K562 (cell line): Measurements from ENCODE around the gene TNNT2. TPM values are rescaled to one million over a fixed set of nuclear protein-coding genes. Genes with fewer than 3 reads are reported as not detected.

Experiments
- ATAC-seq: fragments of 200-7000 bp; cut with Tn5 transposase; 3 replicates; pipeline ENCODE4 v1.9.1; 2020; ENCODE audit warnings: moderate library complexity
- BruUV-seq: library from RNA; stranded (reverse); fragments of 400-500 nt; replicated peaks from 2 replicates; lab custom pipeline; 2021; lab: Mats Ljungman, UMichigan
- CTCF ChIA-PET: fragments of 300-600 bp; formaldehyde crosslinking; extraction: SDS; loops from one replicate; lab custom pipeline; 2021; ENCODE audit warnings: low intra/inter-chr PET ratio; lab: Yijun Ruan, JAX
- POLR2A ChIA-PET: fragments of 300-600, 350-650 bp; sonication (Branson Sonifier 250); formaldehyde crosslinking; extraction: SDS; loops from one replicate; lab custom pipeline; 2021; ENCODE audit warnings: antibody characterized with exemption, inconsistent platforms; lab: Yijun Ruan, JAX
- DNase-seq, 4 experiments: peaks; one replicate each; pipeline versions ENCODE4 v3.0.0 to v3.0.0-alpha.2; 2011 to 2018; ENCODE audit warnings: low spot score in 3 of 4, mixed read lengths in 3 of 4; ENCODE audit errors: extremely low read depth in 1 of 4
- FAIRE-seq: peaks from 2 replicates; lab custom pipeline; 2011; peaks lifted over from hg19 to GRCh38; lab: Jason Lieb, UNC
- H2AFZ ChIP-seq: 2 replicates; pipeline ENCODE4 v1.6.0; 2011; ENCODE audit warnings: low read depth, low read length, control low read depth, inconsistent platforms
- H3K27ac ChIP-seq: fragments of 200-600 bp; 3 replicates; pipeline ENCODE4 v1.8.0; 2011; ENCODE audit warnings: low read depth, mild to moderate bottlenecking, control low read depth, inconsistent platforms, low read length, moderate library complexity, mixed read lengths; ENCODE audit errors: extremely low read depth
- H3K27me3 ChIP-seq, 2 experiments: fragments of 300-600 bp in 1 of 2; 2 replicates in 1 of 2; 3 replicates in 1 of 2; pipeline versions ENCODE4 v1.6.0 to v1.8.0; 2011; ENCODE audit warnings: inconsistent platforms in 2 of 2, low read length in 2 of 2, mild to moderate bottlenecking in 1 of 2, mixed read lengths in 1 of 2, moderate library complexity in 1 of 2; ENCODE audit not compliant: control insufficient read depth in 2 of 2, insufficient read depth in 2 of 2
- H3K36me3 ChIP-seq: fragments of 300-600 bp; 3 replicates; pipeline ENCODE4 v1.8.0; 2011; ENCODE audit warnings: mild to moderate bottlenecking, low read length, inconsistent platforms; ENCODE audit not compliant: control insufficient read depth, insufficient read depth
- H3K4me1 ChIP-seq, 2 experiments: fragments of 200-600 bp in 1 of 2; replicated peaks in 1 of 2; 2 replicates in 1 of 2; 3 replicates in 1 of 2; pipeline versions ENCODE4 v1.5.1 to v1.8.0; 2011; ENCODE audit warnings: inconsistent platforms in 2 of 2, low read length in 2 of 2, mild to moderate bottlenecking in 1 of 2, mixed read lengths in 1 of 2, moderate library complexity in 1 of 2; ENCODE audit not compliant: control insufficient read depth in 2 of 2, insufficient read depth in 2 of 2
- H3K4me2 ChIP-seq: 2 replicates; pipeline ENCODE4 v1.6.1; 2011; ENCODE audit warnings: low read length, control low read depth, inconsistent platforms, mixed read lengths; ENCODE audit not compliant: insufficient read depth
- H3K4me3 ChIP-seq: fragments of 200-600 bp; sonication (generic), shearing (Covaris generic); 2 replicates; pipeline ENCODE4 v1.5.1; 2016; ENCODE audit warnings: control low read depth, inconsistent platforms
- H3K79me2 ChIP-seq: fragments of 200-600 bp; 3 replicates; pipeline ENCODE4 v1.8.0; 2011; ENCODE audit warnings: low read length, inconsistent platforms; ENCODE audit not compliant: control insufficient read depth, insufficient read depth
- H3K9ac ChIP-seq, 2 experiments: 2 replicates each; pipeline versions ENCODE4 v1.6.0 to v1.6.1; 2011; ENCODE audit warnings: low read depth in 2 of 2, low read length in 2 of 2, control low read depth in 1 of 2, inconsistent platforms in 1 of 2, mild to moderate bottlenecking in 1 of 2, mixed read lengths in 1 of 2; ENCODE audit not compliant: insufficient read depth in 1 of 2
- H3K9me1 ChIP-seq: one replicate; pipeline ENCODE4 v1.6.0; 2011; ENCODE audit warnings: inconsistent platforms, mild to moderate bottlenecking, low read length, moderate library complexity; ENCODE audit not compliant: control insufficient read depth, insufficient read depth
- H3K9me3 ChIP-seq: replicated peaks from 2 replicates; pipeline ENCODE4 v1.5.1; 2011; ENCODE audit warnings: low read depth, low read length, inconsistent platforms; ENCODE audit not compliant: control insufficient read depth, insufficient read depth
- H4K20me1 ChIP-seq: replicated peaks from 2 replicates; pipeline ENCODE4 v1.6.1; 2011; ENCODE audit warnings: low read length, inconsistent platforms, mixed read lengths; ENCODE audit not compliant: control insufficient read depth, insufficient read depth
- CREB1 ChIP-seq, 2 experiments: sonication (generic) in 1 of 2; formaldehyde crosslinking in 1 of 2; IDR thresholded peaks; 2 replicates each; pipeline versions ENCODE4 v1.6.1 to v1.8.0; 2012 to 2022; ENCODE audit warnings: inconsistent platforms in 1 of 2, mild to moderate bottlenecking in 1 of 2, missing genetic modification reagents in 1 of 2, moderate library complexity in 1 of 2
- FOXA3 ChIP-seq, 2 experiments: fragments of 450-650 bp in 1 of 2; sonication (generic) in 1 of 2; formaldehyde crosslinking; IDR thresholded peaks in 1 of 2; conservative IDR thresholded peaks in 1 of 2; 2 replicates each; pipeline versions ENCODE4 v1.4.0 to v1.8.0; 2020 to 2022; ENCODE audit warnings: mild to moderate bottlenecking in 2 of 2, missing genetic modification reagents in 1 of 2
- LARP7 ChIP-seq: fragments of 450-650 bp; IDR thresholded peaks from 2 replicates; pipeline ENCODE4 v1.6.1; 2016
- MCM7 ChIP-seq, 2 experiments: fragments of 450-650 bp; IDR thresholded peaks; 2 replicates each; pipeline ENCODE4 v1.6.1; 2016 to 2018
- NFE2L1 ChIP-seq: fragments of 450-650 bp; IDR thresholded peaks from 2 replicates; pipeline ENCODE4 v1.6.1; 2016; ENCODE audit warnings: missing genetic modification characterization, low read depth, mild to moderate bottlenecking, missing compliant biosample characterization, moderate library complexity, borderline replicate concordance
- SMAD4 ChIP-seq: fragments of 250-450 bp; sonication (Bioruptor Pico); conservative IDR thresholded peaks from 2 replicates; pipeline ENCODE4 v1.8.0; 2021; ENCODE audit warnings: inconsistent platforms, mild to moderate bottlenecking, moderate library complexity
- TAF7 ChIP-seq: fragments of 450-650 bp; IDR thresholded peaks from 2 replicates; pipeline ENCODE4 v1.6.1; 2016; ENCODE audit warnings: missing genetic modification characterization, missing compliant biosample characterization
- TFAM ChIP-seq: fragments of 250-450 bp; sonication (Bioruptor Pico); conservative IDR thresholded peaks from 2 replicates; pipeline ENCODE4 v1.5.0; 2021; ENCODE audit warnings: mild to moderate bottlenecking, moderate library complexity
- ZNF12 ChIP-seq: sonication (generic); formaldehyde crosslinking; IDR thresholded peaks from 2 replicates; pipeline ENCODE4 v1.4.0; 2020; ENCODE audit warnings: mild to moderate bottlenecking, missing genetic modification reagents
- ZNF263 ChIP-seq: sonication (generic); formaldehyde crosslinking; IDR thresholded peaks from 2 replicates; pipeline ENCODE4 v1.8.0; 2022; ENCODE audit warnings: mild to moderate bottlenecking, missing genetic modification reagents, borderline replicate concordance
- ZNF395 ChIP-seq: fragments of 200-800 bp; sonication (Bioruptor generic); IDR thresholded peaks from 2 replicates; pipeline ENCODE4 v1.6.1; 2017; ENCODE audit warnings: missing genetic modification characterization, missing compliant biosample characterization
- ZNF512 ChIP-seq: IDR thresholded peaks from 2 replicates; pipeline ENCODE4 v1.6.1; 2016; ENCODE audit warnings: missing genetic modification characterization, missing compliant biosample characterization
- WGBS: fragments of 100-300 bp; shearing (Covaris generic); methylation state at CpG from one replicate; pipeline ENCODE4 v1.1.6; 2016; ENCODE audit warnings: low coverage, mixed read lengths; ENCODE audit not compliant: insufficient coverage; ENCODE audit errors: missing lambda C conversion rate; 5-methylcytosine and 5-hydroxymethylcytosine counted together
- in situ Hi-C: fragments of 300-500 bp; cut with MboI; formaldehyde crosslinking; loops from 4 replicates; pipeline ENCODE4 v1.15.0; 2018; ENCODE audit warnings: inconsistent platforms, mixed read lengths
- intact Hi-C: fragments of 100-400 bp; cut with micrococcal nuclease; formaldehyde crosslinking; loops from 2 replicates; pipeline ENCODE4 v1.14.2; 2022
- polyA plus RNA-seq, 8 experiments: library from polyadenylated mRNA; depleted of rRNA in 4 of 8; stranded (reverse) in 5 of 8; unstranded in 3 of 8; fragments of >200 nt; fragmentation: Nextera tagmentation in 2 of 8; fragmentation: Illumina TruSeq in 1 of 8; extraction: Ambion mirVana in 2 of 8; extraction: Trizol in 1 of 8; gene quantifications; 2 replicates each; pipeline versions ENCODE4 v1.2.1 to v1.2.3, GENCODE V29; 2011 to 2014; ENCODE audit warnings: inconsistent platforms in 1 of 8, missing spikeins in 1 of 8
- total RNA-seq, 7 experiments: library from RNA; depleted of rRNA in 6 of 7; stranded (reverse); fragments of >200 nt in 6 of 7; fragmentation: Illumina TruSeq in 2 of 7; extraction: Trizol in 2 of 7; gene quantifications; 2 replicates each; pipeline versions ENCODE4 v1.2.1 to v1.2.3, GENCODE V29; 2011 to 2021; ENCODE audit warnings: low replicate concordance in 1 of 7

TNNT2 gene
- total and polyA plus RNA-seq, 9 of the 15 experiments (the other 6 are each of a cell fraction or from before 2014, with no cell fraction given), result not detected

DNA sequence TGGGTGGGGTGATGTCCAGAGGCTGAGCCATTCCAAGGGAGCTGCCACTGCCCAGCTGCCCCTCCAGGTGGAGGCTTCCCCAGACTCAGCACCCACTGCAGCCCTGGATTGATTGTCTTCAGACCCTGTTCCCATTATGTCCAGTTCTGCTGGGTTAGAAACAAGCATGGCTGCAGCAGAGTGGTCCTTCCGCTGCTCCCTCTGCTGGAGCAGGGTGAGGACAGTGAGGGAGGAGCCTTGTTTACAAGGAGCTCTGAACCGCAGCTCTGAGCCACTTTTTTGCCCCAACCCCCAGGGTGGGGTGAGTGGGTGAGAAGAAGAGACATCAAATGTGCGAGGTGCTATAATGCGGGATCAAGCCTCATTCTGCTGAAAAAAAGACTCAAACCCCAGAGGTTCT, 2.3 kb downstream of the TNNT2 start (continued):
- TF ChIP-seq FOXA3 (CRISPR knock-in tag; conservative IDR thresholded peaks at IDR 0.05 in 1 of 2, IDR thresholded peaks at IDR 0.05 in 1 of 2) (peak; percentile 63 to 96), ZNF263 (CRISPR knock-in tag) (peak; percentile 96)

DNA sequence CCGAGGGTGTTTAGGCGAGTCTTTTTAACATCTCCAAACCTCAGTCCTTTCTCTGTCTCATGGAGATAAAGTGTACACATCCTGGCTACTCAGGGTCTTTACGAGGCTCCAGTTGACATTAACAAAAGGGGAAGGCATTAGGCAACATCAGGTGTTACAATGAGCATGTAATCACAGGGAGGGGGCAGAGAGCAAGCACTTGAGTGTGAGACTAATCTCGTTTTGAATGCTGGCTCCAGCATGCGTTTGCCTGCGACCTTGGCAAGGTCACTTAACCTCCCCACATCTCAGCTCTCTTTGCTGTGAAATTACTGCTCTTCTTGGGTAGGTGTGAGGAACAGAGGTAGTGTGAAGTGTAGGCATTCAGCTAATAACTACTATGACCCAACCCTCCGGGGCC, 3.1 kb downstream of the TNNT2 start:
- no peaks in the 10 kb centered on the region for H3K79me2 ChIP-seq
- H4K20me1 ChIP-seq, result peaks cover 17% of the 10 kb centered on the region
- POLR2A ChIA-PET, result interaction anchor here (1.9 kb wide), 1 partner anchor 13 kb away, joined by 5 read pairs; no protein-coding TSS in a partner anchor
- no peak overlapping the region for H3K27ac ChIP-seq
- H3K27me3 ChIP-seq, result peaks cover 10 to 63% of the 10 kb centered on the region in 2 experiments; a peak in 4 of 5 replicates
- no peak overlapping the region for H2AFZ ChIP-seq
- CTCF ChIA-PET, result no interaction called here
- under 1% methylated on average over 7 of the region's 7 CpGs for WGBS
- no peak for DNase-seq
- H3K36me3 ChIP-seq, result no peaks in the 10 kb centered on the region
- no TSS peak for BruUV-seq
- TF ChIP-seq CREB1 (IDR thresholded peaks at IDR 0.05) (no peak), CREB1 (CRISPR knock-in tag; IDR thresholded peaks at IDR 0.05) (no peak), MCM7 (IDR thresholded peaks at IDR 0.05) (no peak), ZNF512 (tag) (no peak), ZNF395 (no peak), SMAD4 (CRISPR knock-in tag) (no peak), TAF7 (no peak), TFAM (no peak), NFE2L1 (tag) (no peak), LARP7 (no peak), ZNF12 (CRISPR knock-in tag) (no peak)
- no peak overlapping the region for H3K4me3 ChIP-seq
- no peak for ATAC-seq
- in situ Hi-C loops, result no loop called here
- no peak overlapping the region for H3K4me2 ChIP-seq
- no peak for FAIRE-seq
- no peak overlapping the region for H3K9ac ChIP-seq
- H3K9me1 ChIP-seq, result peaks cover 4% of the 10 kb centered on the region
- no peaks in the 10 kb centered on the region; a peak in 1 of 5 replicates for H3K4me1 ChIP-seq
- H3K9me3 ChIP-seq, result no peaks in the 10 kb centered on the region
- intact Hi-C loops, result no loop called here
